ENCODE results near the gene SLC10A1. TPM values are rescaled to one million over a fixed set of nuclear protein-coding genes. Genes with fewer than 3 reads are reported as not detected.

The SLC10A1 gene
- total RNA-seq, 1 experiment from 2014 or later = not detected

DNA sequence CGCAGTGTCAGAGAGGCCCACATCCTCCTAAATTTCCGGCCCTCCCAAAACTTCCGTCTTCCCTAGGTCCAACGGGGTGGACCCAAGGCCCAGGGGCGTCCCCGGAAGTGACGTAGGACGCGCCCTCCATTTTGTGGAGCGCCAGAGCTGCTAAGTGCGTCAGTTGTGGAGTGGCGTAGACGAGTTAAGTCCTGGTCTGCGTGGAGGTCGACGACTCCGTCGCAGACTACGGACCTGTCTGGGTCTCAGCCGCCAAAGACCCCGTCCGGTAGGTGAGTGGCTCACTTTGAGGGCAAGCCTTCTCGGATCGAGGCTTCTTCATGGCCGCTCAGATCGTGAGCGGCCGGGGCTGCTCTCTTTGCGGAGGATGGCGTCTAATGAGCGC lies 30.1 kb downstream of the SLC10A1 start, which contains the start of gene SRSF5:
Gene SRSF5, plus strand, starts transcription at position 159 of the 385 bp plus-strand sequence. CDS start 1,015 bp downstream, outside the sequence.
- H3K36me3 ChIP-seq (ENCODE audit: insufficient read depth, low read length, poor library complexity, severe bottlenecking) = peaks cover 43% of the 10 kb centered on the region
- TF ChIP-seq, protein P1, sequence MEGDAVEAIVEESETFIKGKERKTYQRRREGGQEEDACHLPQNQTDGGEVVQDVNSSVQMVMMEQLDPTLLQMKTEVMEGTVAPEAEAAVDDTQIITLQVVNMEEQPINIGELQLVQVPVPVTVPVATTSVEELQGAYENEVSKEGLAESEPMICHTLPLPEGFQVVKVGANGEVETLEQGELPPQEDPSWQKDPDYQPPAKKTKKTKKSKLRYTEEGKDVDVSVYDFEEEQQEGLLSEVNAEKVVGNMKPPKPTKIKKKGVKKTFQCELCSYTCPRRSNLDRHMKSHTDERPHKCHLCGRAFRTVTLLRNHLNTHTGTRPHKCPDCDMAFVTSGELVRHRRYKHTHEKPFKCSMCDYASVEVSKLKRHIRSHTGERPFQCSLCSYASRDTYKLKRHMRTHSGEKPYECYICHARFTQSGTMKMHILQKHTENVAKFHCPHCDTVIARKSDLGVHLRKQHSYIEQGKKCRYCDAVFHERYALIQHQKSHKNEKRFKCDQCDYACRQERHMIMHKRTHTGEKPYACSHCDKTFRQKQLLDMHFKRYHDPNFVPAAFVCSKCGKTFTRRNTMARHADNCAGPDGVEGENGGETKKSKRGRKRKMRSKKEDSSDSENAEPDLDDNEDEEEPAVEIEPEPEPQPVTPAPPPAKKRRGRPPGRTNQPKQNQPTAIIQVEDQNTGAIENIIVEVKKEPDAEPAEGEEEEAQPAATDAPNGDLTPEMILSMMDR (conservative IDR thresholded peaks at IDR 0.05; ENCODE audit: low read depth, low read length) = no peak
- TF ChIP-seq EZH2 (IDR thresholded peaks at IDR 0.05; ENCODE audit: borderline replicate concordance, low read depth, low read length, poor library complexity, severe bottlenecking) = no peak
- H3K4me1 ChIP-seq (ENCODE audit: insufficient read depth, low read length, poor library complexity, severe bottlenecking) = peaks cover 19% of the 10 kb centered on the region
- peak; percentile 96 for DNase-seq (ENCODE audit: low spot score)
- ChIA-PET POLR2A (ENCODE audit: low non-redundant PET) (interaction anchor here (0.6 to 0.7 kb wide), 4 partner anchors 13 to 174 kb away, joined by 4 to 12 read pairs (median 6); no protein-coding TSS in a partner anchor), CTCF (no interaction called here)
- H3K27ac ChIP-seq (ENCODE audit: low read depth, low read length, poor library complexity, severe bottlenecking) = peak within 1 kb of the TSS; percentile 99
- no peaks in the 10 kb centered on the region for H3K9me3 ChIP-seq (ENCODE audit: low read depth, low read length, poor library complexity, severe bottlenecking)
- no peaks in the 10 kb centered on the region for H3K27me3 ChIP-seq (replicated peaks; ENCODE audit: insufficient read depth, low read depth, low read length, poor library complexity)
- BruUV-seq (replicated peaks) = no TSS peak
- intact Hi-C loops (cut with micrococcal nuclease; ENCODE audit: unreplicated experiment) = no loop called here
- peak within 1 kb of the TSS; percentile 82 for H3K4me3 ChIP-seq (ENCODE audit: low read depth, low read length, poor library complexity, severe bottlenecking)

DNA sequence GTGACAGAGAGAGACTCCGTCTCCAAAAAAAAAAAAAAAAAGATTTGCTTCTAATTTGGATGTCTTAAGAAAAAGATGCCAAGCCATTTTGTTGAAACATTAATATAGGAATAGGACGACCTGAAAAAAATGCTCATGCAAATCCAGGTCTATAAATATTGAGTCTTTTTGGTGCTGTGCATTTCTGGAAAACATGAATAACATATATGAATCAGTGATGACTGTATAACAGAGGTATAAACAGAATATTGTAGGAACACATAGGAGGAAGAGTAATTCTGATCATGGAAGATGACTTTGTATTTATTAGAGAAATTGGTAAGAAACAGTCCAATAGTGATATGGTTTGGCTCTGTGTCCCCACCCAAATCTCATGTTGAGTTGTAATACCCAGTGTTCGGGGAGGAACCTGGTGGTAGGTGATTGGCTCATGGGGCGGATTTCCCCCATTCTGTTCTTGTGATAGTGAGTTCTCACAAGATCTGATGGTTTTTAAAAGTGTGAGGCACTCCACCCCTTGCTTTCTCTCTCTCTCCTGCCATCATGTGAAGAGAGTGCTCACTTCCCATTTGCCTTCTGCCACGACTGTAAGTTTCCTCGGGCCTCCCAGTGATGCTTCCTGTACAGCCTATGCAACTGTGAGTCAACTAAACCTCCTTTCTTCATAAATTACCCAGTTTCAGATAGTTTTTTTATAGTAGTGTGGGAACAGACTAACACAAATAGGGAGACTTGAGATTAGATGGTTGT lies 33.1 kb downstream of the SLC10A1 start:
- no peaks in the 10 kb centered on the region for H3K9me3 ChIP-seq (ENCODE audit: low read depth, low read length, poor library complexity, severe bottlenecking)
- no TSS peak for BruUV-seq (replicated peaks)
- H3K4me3 ChIP-seq (ENCODE audit: low read depth, low read length, poor library complexity, severe bottlenecking) = no peak overlapping the region
- intact Hi-C loops (cut with micrococcal nuclease; ENCODE audit: unreplicated experiment) = no loop called here
- H3K27ac ChIP-seq (ENCODE audit: low read depth, low read length, poor library complexity, severe bottlenecking) = no peak overlapping the region
- CTCF ChIA-PET = no interaction called here
- no peaks in the 10 kb centered on the region for H3K27me3 ChIP-seq (replicated peaks; ENCODE audit: insufficient read depth, low read depth, low read length, poor library complexity)
- no peak for DNase-seq (ENCODE audit: low spot score)
- TF ChIP-seq EZH2 (IDR thresholded peaks at IDR 0.05; ENCODE audit: borderline replicate concordance, low read depth, low read length, poor library complexity, severe bottlenecking) = no peak
- TF ChIP-seq, protein P1 (conservative IDR thresholded peaks at IDR 0.05; ENCODE audit: low read depth, low read length) = no peak
- peaks cover 8% of the 10 kb centered on the region for H3K4me1 ChIP-seq (ENCODE audit: insufficient read depth, low read length, poor library complexity, severe bottlenecking)
- peaks cover 12% of the 10 kb centered on the region for H3K36me3 ChIP-seq (ENCODE audit: insufficient read depth, low read length, poor library complexity, severe bottlenecking)
- POLR2A ChIA-PET (ENCODE audit: low non-redundant PET) = no interaction called here

DNA sequence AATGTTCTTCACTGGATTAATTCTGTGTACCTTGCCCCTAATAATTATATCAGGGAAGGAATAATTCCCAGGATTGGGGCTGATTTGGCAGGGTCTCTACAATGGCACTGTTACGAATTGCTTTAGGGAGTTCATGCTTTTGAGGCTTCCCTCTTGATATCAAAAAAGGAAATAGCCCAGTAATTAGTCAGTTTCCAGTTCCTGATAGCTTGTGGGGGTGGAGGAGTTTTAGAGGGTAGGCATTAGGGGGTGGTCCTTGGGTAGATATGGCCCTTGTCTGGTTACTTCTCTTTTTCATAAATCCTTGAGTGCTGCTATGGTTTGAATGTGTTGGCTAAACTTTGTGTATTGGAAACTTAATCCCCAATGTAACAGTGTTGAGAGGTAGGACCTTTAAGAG lies 36.2 kb downstream of the SLC10A1 start:
- CTCF ChIA-PET = no interaction called here
- no peaks in the 10 kb centered on the region for H3K36me3 ChIP-seq (ENCODE audit: insufficient read depth, low read length, poor library complexity, severe bottlenecking)
- H3K27me3 ChIP-seq (replicated peaks; ENCODE audit: insufficient read depth, low read depth, low read length, poor library complexity) = no peaks in the 10 kb centered on the region
- H3K4me1 ChIP-seq (ENCODE audit: insufficient read depth, low read length, poor library complexity, severe bottlenecking) = no peaks in the 10 kb centered on the region
- POLR2A ChIA-PET (ENCODE audit: low non-redundant PET) = no interaction called here
- DNase-seq (ENCODE audit: low spot score) = no peak
- no peak overlapping the region for H3K27ac ChIP-seq (ENCODE audit: low read depth, low read length, poor library complexity, severe bottlenecking)
- no peaks in the 10 kb centered on the region for H3K9me3 ChIP-seq (ENCODE audit: low read depth, low read length, poor library complexity, severe bottlenecking)
- no peak overlapping the region for H3K4me3 ChIP-seq (ENCODE audit: low read depth, low read length, poor library complexity, severe bottlenecking)
- BruUV-seq (replicated peaks) = no TSS peak
- intact Hi-C loops (cut with micrococcal nuclease; ENCODE audit: unreplicated experiment) = no loop called here
- TF ChIP-seq, protein P1 (conservative IDR thresholded peaks at IDR 0.05; ENCODE audit: low read depth, low read length) = no peak
- no peak for TF ChIP-seq EZH2 (IDR thresholded peaks at IDR 0.05; ENCODE audit: borderline replicate concordance, low read depth, low read length, poor library complexity, severe bottlenecking)

All from A673 (cell line).